BLaER1 (cell line): Measurements from ENCODE around the gene JOSD2.

Experiments used
- H3K27ac ChIP-seq: shearing (Covaris generic); formaldehyde crosslinking; 2 replicates; pipeline ENCODE4 v1.8.1; 2022
- H3K27me3 ChIP-seq: shearing (Covaris generic); formaldehyde crosslinking; 2 replicates; pipeline ENCODE4 v1.8.1; 2022
- H3K36me3 ChIP-seq: shearing (Covaris generic); formaldehyde crosslinking; 2 replicates; pipeline ENCODE4 v1.8.1; 2022
- H3K4me1 ChIP-seq: shearing (Covaris generic); formaldehyde crosslinking; 2 replicates; pipeline ENCODE4 v1.8.1; 2022
- H3K4me2 ChIP-seq: shearing (Covaris generic); formaldehyde crosslinking; 2 replicates; pipeline ENCODE4 v1.8.1; 2022
- H3K4me3 ChIP-seq: shearing (Covaris generic); formaldehyde crosslinking; 2 replicates; pipeline ENCODE4 v1.8.1; 2022
- H3K9ac ChIP-seq: shearing (Covaris generic); formaldehyde crosslinking; 2 replicates; pipeline ENCODE4 v1.8.1; 2022
- H3K9me3 ChIP-seq: shearing (Covaris generic); formaldehyde crosslinking; 2 replicates; pipeline ENCODE4 v1.8.1; 2022
- H4K20me1 ChIP-seq: shearing (Covaris generic); formaldehyde crosslinking; 2 replicates; pipeline ENCODE4 v1.8.1; 2022
- Cebpa-rat ChIP-seq: shearing (Covaris generic); IDR thresholded peaks from 2 replicates; pipeline ENCODE4 v1.8.1; 2022

Gene JOSD2

GRCh38 chr19:50488389-50489194, 22.4 kb downstream of the JOSD2 start:
- H3K27me3 ChIP-seq: peaks cover 7% of the 10 kb centered on the region; the same call in 1 of the 2 replicates
- no peaks in the 10 kb centered on the region for H4K20me1 ChIP-seq
- no peaks in the 10 kb centered on the region for H3K36me3 ChIP-seq
- H3K4me1 ChIP-seq: peaks cover 50% of the 10 kb centered on the region
- peak overlapping the region; percentile 67 for H3K27ac ChIP-seq
- H3K9ac ChIP-seq: peak overlapping the region; percentile 48; the same call in 1 of the 2 replicates
- peaks cover 11% of the 10 kb centered on the region; the same call in 1 of the 2 replicates for H3K9me3 ChIP-seq
- no peak for TF ChIP-seq Cebpa-rat
- peak overlapping the region; percentile 66 for H3K4me2 ChIP-seq
- no peak overlapping the region for H3K4me3 ChIP-seq

GRCh38 chr19:50486823-50487515, 24.0 kb downstream of the JOSD2 start:
- Histone ChIP-seq H3K4me2 (peak overlapping the region; percentile 66; the same call in 1 of the 2 replicates), H3K36me3 (no peaks in the 10 kb centered on the region), H3K4me1 (peaks cover 42% of the 10 kb centered on the region), H3K9ac (no peak overlapping the region), H3K4me3 (no peak overlapping the region), H4K20me1 (no peaks in the 10 kb centered on the region), H3K9me3 (peaks cover 11% of the 10 kb centered on the region; the same call in 1 of the 2 replicates), H3K27me3 (peaks cover 3% of the 10 kb centered on the region; the same call in 1 of the 2 replicates), H3K27ac (peak overlapping the region; percentile 68)
- no peak for TF ChIP-seq Cebpa-rat

- no peak overlapping the region for H3K27ac ChIP-seq
- no peaks in the 10 kb centered on the region for H3K27me3 ChIP-seq
- peak overlapping the region; percentile 37 for H3K4me2 ChIP-seq
- no peaks in the 10 kb centered on the region for H3K36me3 ChIP-seq
- H3K4me3 ChIP-seq: no peak overlapping the region
- no peaks in the 10 kb centered on the region for H4K20me1 ChIP-seq
- no peak for TF ChIP-seq Cebpa-rat
- H3K9me3 ChIP-seq: peaks cover 11% of the 10 kb centered on the region; the same call in 1 of the 2 replicates
- H3K9ac ChIP-seq: no peak overlapping the region
- peaks cover 46% of the 10 kb centered on the region for H3K4me1 ChIP-seq
Observed at GRCh38 chr19:50485284-50485955, 25.6 kb downstream of the JOSD2 start.

- H4K20me1 ChIP-seq: no peaks in the 10 kb centered on the region
- peaks cover 41% of the 10 kb centered on the region for H3K4me1 ChIP-seq
- H3K36me3 ChIP-seq: no peaks in the 10 kb centered on the region
- H3K27ac ChIP-seq: no peak overlapping the region
- TF ChIP-seq Cebpa-rat: no peak
- peaks cover 11% of the 10 kb centered on the region; the same call in 1 of the 2 replicates for H3K9me3 ChIP-seq
- no peak overlapping the region for H3K9ac ChIP-seq
- no peak overlapping the region for H3K4me3 ChIP-seq
- H3K27me3 ChIP-seq: peaks cover 6% of the 10 kb centered on the region
- no peak overlapping the region for H3K4me2 ChIP-seq
Observed at GRCh38 chr19:50482916-50483315, 28.1 kb downstream of the JOSD2 start.

GRCh38 chr19:50482271-50482855, 28.6 kb downstream of the JOSD2 start:
- H3K4me2 ChIP-seq: no peak overlapping the region
- peaks cover 11% of the 10 kb centered on the region; the same call in 1 of the 2 replicates for H3K9me3 ChIP-seq
- H4K20me1 ChIP-seq: no peaks in the 10 kb centered on the region
- H3K27ac ChIP-seq: no peak overlapping the region
- H3K9ac ChIP-seq: no peak overlapping the region
- H3K36me3 ChIP-seq: no peaks in the 10 kb centered on the region
- H3K27me3 ChIP-seq: peaks cover 12% of the 10 kb centered on the region
- peaks cover 36% of the 10 kb centered on the region for H3K4me1 ChIP-seq
- no peak overlapping the region for H3K4me3 ChIP-seq
- no peak for TF ChIP-seq Cebpa-rat

GRCh38 chr19:50481351-50482149, 29.4 kb downstream of the JOSD2 start:
- Histone ChIP-seq H3K27ac (peak overlapping the region; percentile 35), H3K9me3 (peaks cover 4% of the 10 kb centered on the region; the same call in 1 of the 2 replicates), H3K9ac (0 out of 2 replicates have a peak overlapping the region, but pooled peaks have one; percentile 16), H3K36me3 (no peaks in the 10 kb centered on the region), H3K27me3 (peaks cover 20% of the 10 kb centered on the region), H3K4me2 (peak overlapping the region; percentile 50), H4K20me1 (no peaks in the 10 kb centered on the region), H3K4me1 (peaks cover 32% of the 10 kb centered on the region), H3K4me3 (no peak overlapping the region)
- no peak for TF ChIP-seq Cebpa-rat

GRCh38 chr19:50480281-50481111, 30.5 kb downstream of the JOSD2 start:
- no peaks in the 10 kb centered on the region for H3K36me3 ChIP-seq
- H3K9ac ChIP-seq: 0 out of 2 replicates have a peak overlapping the region, but pooled peaks have one; percentile 16
- no peak overlapping the region for H3K4me3 ChIP-seq
- H4K20me1 ChIP-seq: no peaks in the 10 kb centered on the region
- H3K27ac ChIP-seq: peak overlapping the region; percentile 35
- H3K4me1 ChIP-seq: peaks cover 32% of the 10 kb centered on the region
- H3K4me2 ChIP-seq: peak overlapping the region; percentile 50
- peaks cover 30% of the 10 kb centered on the region for H3K27me3 ChIP-seq
- TF ChIP-seq Cebpa-rat: no peak
- H3K9me3 ChIP-seq: no peaks in the 10 kb centered on the region

- no peaks in the 10 kb centered on the region for H3K36me3 ChIP-seq
- H3K4me1 ChIP-seq: peaks cover 27% of the 10 kb centered on the region
- no peak for TF ChIP-seq Cebpa-rat
- H3K9ac ChIP-seq: peak overlapping the region; percentile 22; the same call in 1 of the 2 replicates
- 0 out of 2 replicates have a peak overlapping the region, but pooled peaks have one; percentile 15 for H3K4me2 ChIP-seq
- no peaks in the 10 kb centered on the region for H4K20me1 ChIP-seq
- H3K9me3 ChIP-seq: no peaks in the 10 kb centered on the region
- H3K27me3 ChIP-seq: peaks cover 37% of the 10 kb centered on the region
- no peak overlapping the region for H3K4me3 ChIP-seq
- no peak overlapping the region; the same call in 1 of the 2 replicates for H3K27ac ChIP-seq
Observed at GRCh38 chr19:50479761-50480251, 31.2 kb downstream of the JOSD2 start.
